Effector memory CD4-positive, alpha-beta T cell (primary cell): Measurements from ENCODE around the gene SEC11A.
A peak's percentile ranks its signal among the peaks of the same experiment; 100 is the strongest.
"Not testable (repeated sequence)": the region's sequence is repeated elsewhere in the genome, so short reads cannot be mapped to it uniquely, and the experiment has no call there.

ENCODE experiments used
- DNase-seq, 3 donors: peaks; one replicate each; pipeline ENCODE4 v3.0.0-alpha.2; 2020
- H3K27ac ChIP-seq: 2 replicates; pipeline ENCODE4 v1.7.0; 2013; ENCODE audit warnings: mild to moderate bottlenecking, low read length, moderate library complexity; ENCODE audit not compliant: insufficient read depth, poor library complexity, severe bottlenecking
- H3K27me3 ChIP-seq: replicated peaks from 2 replicates; pipeline ENCODE4 v1.7.0; 2013; ENCODE audit warnings: mild to moderate bottlenecking, low read length; ENCODE audit not compliant: insufficient read depth, control insufficient read depth, poor library complexity, severe bottlenecking
- H3K36me3 ChIP-seq: 2 replicates; pipeline ENCODE4 v1.7.0; 2013; ENCODE audit warnings: mild to moderate bottlenecking, low read length, moderate library complexity; ENCODE audit not compliant: control insufficient read depth, insufficient read depth
- H3K4me1 ChIP-seq: 2 replicates; pipeline ENCODE4 v1.7.0; 2013; ENCODE audit warnings: low read length, mild to moderate bottlenecking; ENCODE audit not compliant: control insufficient read depth, insufficient read depth, poor library complexity, severe bottlenecking
- H3K4me3 ChIP-seq: 2 replicates; pipeline ENCODE4 v1.7.0; 2013; ENCODE audit warnings: low read length, low read depth, mild to moderate bottlenecking; ENCODE audit not compliant: insufficient read depth, poor library complexity, severe bottlenecking
- H3K9me3 ChIP-seq: 2 replicates; pipeline ENCODE4 v1.7.0; 2013; ENCODE audit warnings: mild to moderate bottlenecking, low read length, moderate library complexity; ENCODE audit not compliant: control insufficient read depth

Gene SEC11A

DNA sequence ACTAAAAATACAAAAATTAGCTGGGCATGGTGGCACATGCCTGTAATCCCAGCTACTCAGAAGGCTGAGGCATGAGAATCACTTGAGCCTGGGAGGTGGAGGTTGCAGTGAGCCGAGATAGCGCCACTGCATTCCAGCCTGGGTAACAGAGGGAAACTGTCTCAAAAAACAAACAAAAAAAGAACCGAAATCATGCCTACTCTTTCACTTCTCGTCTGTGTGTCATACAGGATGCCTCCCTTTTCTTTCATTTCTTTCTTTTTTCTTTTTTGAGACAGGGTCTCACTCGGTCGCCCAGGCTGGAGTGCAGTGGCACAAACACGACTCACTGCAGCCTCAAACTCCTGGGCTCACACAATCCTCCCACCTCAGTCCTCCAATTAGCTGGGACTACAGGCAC, 29.5 kb downstream of the SEC11A start:
- not testable (repeated sequence) for H3K27ac ChIP-seq, H3K9me3 ChIP-seq, DNase-seq, H3K27me3 ChIP-seq, H3K4me3 ChIP-seq, H3K4me1 ChIP-seq
- H3K36me3 ChIP-seq = peaks cover 25% of the 10 kb centered on the region

DNA sequence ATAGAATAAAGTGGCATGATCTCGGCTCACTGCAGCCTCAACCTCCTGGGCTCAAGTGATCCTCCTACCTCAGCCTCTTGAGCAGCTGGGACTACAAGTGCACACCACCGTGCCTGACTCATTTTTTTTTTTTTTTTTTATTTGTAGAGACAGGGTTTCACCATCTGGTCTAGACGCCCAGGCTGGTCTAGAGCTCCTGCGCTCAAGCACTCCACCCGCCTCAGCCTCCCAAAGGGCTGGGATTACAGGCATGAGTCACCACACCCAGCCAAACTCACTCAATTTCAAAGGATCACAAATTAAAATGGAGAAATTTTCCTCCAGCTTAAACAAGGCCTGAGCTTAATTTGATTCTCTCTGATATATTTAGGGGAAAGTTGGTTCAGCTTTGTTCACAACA, 30.6 kb downstream of the SEC11A start:
- Histone ChIP-seq H3K27ac (no peak overlapping the region), H3K9me3 (no peaks in the 10 kb centered on the region), H3K27me3 (no peaks in the 10 kb centered on the region), H3K4me3 (no peak overlapping the region), H3K4me1 (no peaks in the 10 kb centered on the region), H3K36me3 (peaks cover 30% of the 10 kb centered on the region)
- peak in 1 of 3 donors; percentile 12 for DNase-seq

DNA sequence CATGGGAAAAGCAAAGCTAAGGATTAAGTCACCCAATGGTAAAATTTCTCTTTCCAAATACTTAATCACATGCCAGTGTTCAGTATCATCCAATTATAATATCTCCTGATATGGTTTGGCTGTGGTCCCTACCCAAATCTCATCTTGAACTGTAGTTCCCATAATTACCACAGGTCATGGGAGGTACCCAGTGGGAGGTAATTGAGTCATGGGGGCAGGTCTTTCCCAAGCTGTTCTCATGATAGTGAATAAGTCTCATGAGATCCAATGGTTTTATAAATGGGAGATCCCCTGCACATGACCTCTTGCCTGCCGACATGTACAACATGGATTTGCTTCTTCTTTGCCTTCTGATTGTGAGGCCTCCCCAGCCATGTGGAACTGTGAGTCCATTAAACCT, 31.8 kb downstream of the SEC11A start:
- Histone ChIP-seq H3K27me3 (no peaks in the 10 kb centered on the region), H3K36me3 (peaks cover 32% of the 10 kb centered on the region), H3K4me1 (no peaks in the 10 kb centered on the region), H3K4me3 (no peak overlapping the region), H3K9me3 (no peaks in the 10 kb centered on the region), H3K27ac (no peak overlapping the region)
- DNase-seq = no peak

DNA sequence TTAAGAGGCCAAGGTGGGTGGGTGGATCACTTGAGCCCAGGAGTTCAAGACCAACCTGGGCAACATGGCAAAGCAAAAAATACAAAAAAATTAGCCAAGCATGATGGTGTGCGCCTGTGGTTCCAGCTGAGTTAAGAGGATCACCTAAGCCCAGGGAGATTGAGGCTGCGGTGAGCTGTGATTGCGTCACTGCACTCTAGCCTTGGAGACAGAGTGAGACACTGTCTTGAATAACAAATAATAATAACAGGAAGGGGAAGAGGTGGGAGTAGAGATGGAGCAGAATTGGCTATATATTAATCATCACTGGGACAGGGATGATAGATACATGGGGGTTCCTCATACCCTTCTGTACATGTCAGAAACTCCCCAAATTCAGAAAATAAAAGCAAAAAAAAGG, 34.1 kb downstream of the SEC11A start:
- H3K4me1 ChIP-seq = no peaks in the 10 kb centered on the region
- H3K36me3 ChIP-seq = peaks cover 18% of the 10 kb centered on the region
- no peak overlapping the region for H3K4me3 ChIP-seq
- peak; percentile 26 to 61 (median 37) for DNase-seq
- no peaks in the 10 kb centered on the region for H3K9me3 ChIP-seq
- H3K27ac ChIP-seq = no peak overlapping the region
- H3K27me3 ChIP-seq = no peaks in the 10 kb centered on the region

DNA sequence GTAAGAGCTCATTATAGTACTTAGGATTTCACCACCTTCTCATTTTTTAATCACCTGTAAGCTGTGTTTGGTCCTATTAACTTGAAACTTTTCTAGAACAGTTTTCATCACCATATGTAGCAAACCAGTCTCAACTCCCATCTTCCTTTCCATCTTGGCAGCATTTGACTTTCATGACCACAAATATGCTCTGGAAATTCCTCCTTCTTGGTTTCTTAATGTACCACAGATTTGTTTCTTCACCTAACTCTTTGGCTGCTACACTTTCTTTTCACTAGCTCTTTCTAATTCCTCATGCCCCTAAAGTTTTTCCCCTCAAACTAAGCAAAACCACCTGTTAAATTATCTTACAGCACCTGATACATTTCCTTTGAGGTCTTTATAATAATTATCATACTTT, 44.7 kb downstream of the SEC11A start:
- peaks cover 36% of the 10 kb centered on the region for H3K36me3 ChIP-seq
- H3K9me3 ChIP-seq = no peaks in the 10 kb centered on the region
- DNase-seq = no peak
- no peak overlapping the region for H3K27ac ChIP-seq
- H3K27me3 ChIP-seq = no peaks in the 10 kb centered on the region
- H3K4me1 ChIP-seq = no peaks in the 10 kb centered on the region
- H3K4me3 ChIP-seq = no peak overlapping the region

DNA sequence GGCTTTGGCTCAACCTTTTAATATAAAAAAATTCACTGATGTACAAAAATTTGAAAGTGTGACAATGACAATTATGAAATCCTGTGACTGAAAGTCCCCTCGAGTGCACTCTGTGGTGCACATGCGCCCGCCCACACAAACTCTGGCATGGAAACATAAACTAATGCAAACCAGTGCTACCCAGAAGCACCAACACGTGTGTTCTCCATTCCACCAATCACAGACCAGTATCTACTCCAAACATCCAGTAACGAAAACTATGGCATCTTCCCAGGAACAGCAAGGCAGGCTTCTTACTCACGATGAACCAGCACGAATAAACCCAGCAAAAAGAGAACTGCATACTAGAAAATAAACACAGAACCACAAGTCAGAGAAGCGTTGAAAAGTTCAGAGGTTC, 46.2 kb downstream of the SEC11A start:
- DNase-seq = no peak
- no peak overlapping the region for H3K4me3 ChIP-seq
- peaks cover 43% of the 10 kb centered on the region for H3K36me3 ChIP-seq

DNA sequence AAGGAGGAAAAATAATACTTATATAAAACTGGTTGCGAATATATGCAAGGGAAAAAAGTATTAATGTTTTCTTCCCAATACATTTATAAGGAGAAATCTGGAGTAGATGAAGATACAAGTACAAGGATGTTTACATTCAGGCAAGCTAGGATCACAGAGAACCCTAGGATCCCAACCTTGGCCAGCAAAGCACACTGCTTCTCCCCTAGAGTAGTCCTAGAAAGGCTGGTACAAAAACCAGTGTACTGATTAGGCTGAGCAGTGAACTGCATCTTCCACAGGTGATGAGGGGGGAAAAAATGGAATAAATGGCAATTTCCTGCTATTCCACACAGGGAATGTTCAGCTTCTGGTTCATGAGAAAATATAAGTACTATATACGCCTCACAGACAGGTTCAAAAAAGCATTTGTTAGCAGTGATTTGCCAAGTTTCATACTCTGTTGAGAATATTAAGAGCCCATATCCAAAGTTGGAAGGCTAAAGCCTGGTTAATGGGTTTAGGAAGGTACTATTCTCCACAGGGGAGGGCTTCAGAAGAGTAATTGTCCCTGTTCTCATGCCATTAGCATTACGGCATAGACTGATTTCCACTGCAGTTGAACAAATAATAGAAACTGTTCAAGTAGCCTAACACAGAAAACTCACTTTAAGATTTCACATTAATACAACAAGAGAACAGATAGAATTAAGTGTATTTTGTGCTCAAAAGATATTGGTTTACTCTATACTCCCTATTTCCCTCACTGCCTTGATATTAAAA, 47.5 kb downstream of the SEC11A start:
- no peaks in the 10 kb centered on the region for H3K4me1 ChIP-seq
- DNase-seq = no peak
- H3K27me3 ChIP-seq = no peaks in the 10 kb centered on the region
- H3K4me3 ChIP-seq = no peak overlapping the region
- peaks cover 39% of the 10 kb centered on the region for H3K36me3 ChIP-seq
- no peak overlapping the region for H3K27ac ChIP-seq
- H3K9me3 ChIP-seq = no peaks in the 10 kb centered on the region

More for the DNA sequence above, 46.2 kb downstream of the SEC11A start:
- Histone ChIP-seq H3K27ac (no peak overlapping the region), H3K27me3 (no peaks in the 10 kb centered on the region), H3K9me3 (no peaks in the 10 kb centered on the region), H3K4me1 (no peaks in the 10 kb centered on the region)

DNA sequence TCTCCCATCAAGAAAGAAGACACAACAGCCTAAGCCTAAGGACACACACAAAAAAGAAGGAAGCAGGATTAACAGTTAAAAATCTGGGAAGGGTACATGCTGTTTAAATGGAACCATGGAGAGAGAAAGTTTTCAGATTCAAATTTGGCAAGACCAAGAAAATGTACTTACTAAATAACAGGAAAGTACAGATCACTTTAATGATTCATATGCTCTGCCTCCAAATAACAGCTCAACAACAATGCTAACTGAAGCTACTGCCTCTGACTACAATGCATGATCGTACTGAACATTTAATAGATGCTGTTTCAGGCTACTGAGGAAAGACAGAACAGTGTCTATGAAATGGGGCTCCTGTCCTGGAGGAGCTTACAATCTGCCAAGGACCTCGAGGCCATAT, 49.6 kb downstream of the SEC11A start:
- no peak for DNase-seq
- no peaks in the 10 kb centered on the region for H3K4me1 ChIP-seq
- H3K4me3 ChIP-seq = no peak overlapping the region
- no peaks in the 10 kb centered on the region for H3K27me3 ChIP-seq
- H3K27ac ChIP-seq = no peak overlapping the region
- H3K9me3 ChIP-seq = no peaks in the 10 kb centered on the region
- H3K36me3 ChIP-seq = peaks cover 37% of the 10 kb centered on the region

DNA sequence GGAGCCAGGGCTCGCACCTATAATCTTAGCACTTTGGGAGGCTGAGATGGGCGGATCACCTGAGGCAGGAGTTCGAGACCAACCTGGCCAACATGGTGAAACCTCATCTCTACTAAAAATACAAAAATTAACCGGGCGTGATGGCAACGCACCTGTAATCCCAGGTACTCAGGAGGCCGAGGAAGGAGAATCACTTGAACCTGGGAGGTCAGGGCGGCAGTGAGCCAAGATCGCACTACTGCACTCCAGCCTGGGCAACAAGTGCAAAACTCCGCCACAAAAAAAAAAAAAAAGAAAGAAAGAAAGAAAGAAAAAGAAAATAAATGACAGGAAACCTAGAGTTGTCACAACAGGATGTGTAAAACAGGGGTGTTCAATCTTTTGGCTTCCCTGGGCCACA, 54.9 kb downstream of the SEC11A start:
- Histone ChIP-seq H3K9me3 (no peaks in the 10 kb centered on the region), H3K27ac (no peak overlapping the region), H3K36me3 (peaks cover 12% of the 10 kb centered on the region), H3K27me3 (no peaks in the 10 kb centered on the region), H3K4me3 (no peak overlapping the region), H3K4me1 (peaks cover 10% of the 10 kb centered on the region)
- no peak for DNase-seq

DNA sequence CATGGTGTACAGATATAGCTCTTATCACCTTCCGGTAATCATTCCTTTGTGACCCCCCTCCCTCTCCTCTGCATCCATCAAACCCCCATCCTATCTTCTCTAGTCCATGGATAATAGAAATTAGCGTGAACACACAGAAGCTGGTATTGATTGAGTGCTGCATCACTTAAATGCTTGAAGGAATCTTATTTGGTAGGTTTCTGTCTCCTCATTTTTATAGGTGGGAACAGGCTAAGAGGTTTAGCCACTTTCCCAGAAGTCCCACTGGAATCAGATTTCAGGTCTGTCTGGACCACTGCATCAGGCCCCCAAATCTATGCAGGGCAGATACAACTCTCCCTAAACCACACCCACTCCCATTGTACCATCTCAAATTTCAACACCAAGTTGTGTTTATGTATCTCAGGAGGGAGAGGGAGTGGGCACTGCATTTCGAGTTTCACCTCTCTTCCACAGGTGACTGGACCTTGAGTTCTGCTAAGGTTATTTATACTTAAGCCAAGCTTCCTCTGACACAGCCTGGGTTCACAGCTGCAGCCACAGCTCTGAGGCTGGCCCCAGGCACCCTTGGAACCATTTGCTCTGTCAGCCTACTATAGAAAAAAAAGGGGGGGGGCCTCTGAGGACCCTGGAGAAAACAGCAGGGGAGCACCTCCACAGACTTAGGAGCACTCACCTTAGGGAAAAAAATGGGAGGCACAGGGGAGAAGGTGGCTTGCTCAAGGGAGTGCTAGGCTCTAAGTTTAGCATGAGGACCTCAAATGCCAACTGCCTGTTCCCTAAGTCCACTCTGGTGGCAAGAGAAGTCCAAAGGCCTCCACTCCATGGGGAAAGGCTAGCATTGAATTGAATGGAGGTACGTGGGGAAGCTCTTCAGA, 55.8 kb downstream of the SEC11A start:
- Histone ChIP-seq H3K4me1 (peaks cover 11% of the 10 kb centered on the region), H3K4me3 (no peak overlapping the region), H3K27me3 (no peaks in the 10 kb centered on the region), H3K27ac (no peak overlapping the region), H3K9me3 (no peaks in the 10 kb centered on the region), H3K36me3 (peaks cover 3% of the 10 kb centered on the region)
- no peak for DNase-seq
